ENCODE results near the gene ANKRD66.

Gene ANKRD66

GRCh38 chr6:46736906-46737305 lies 9.8 kb upstream of the ANKRD66 start:
- no peak for TF ChIP-seq ARNTL (CRISPR knock-in tag; IDR thresholded peaks at IDR 0.05; ENCODE audit: borderline replicate concordance, low read depth)
- TF ChIP-seq, protein P1, sequence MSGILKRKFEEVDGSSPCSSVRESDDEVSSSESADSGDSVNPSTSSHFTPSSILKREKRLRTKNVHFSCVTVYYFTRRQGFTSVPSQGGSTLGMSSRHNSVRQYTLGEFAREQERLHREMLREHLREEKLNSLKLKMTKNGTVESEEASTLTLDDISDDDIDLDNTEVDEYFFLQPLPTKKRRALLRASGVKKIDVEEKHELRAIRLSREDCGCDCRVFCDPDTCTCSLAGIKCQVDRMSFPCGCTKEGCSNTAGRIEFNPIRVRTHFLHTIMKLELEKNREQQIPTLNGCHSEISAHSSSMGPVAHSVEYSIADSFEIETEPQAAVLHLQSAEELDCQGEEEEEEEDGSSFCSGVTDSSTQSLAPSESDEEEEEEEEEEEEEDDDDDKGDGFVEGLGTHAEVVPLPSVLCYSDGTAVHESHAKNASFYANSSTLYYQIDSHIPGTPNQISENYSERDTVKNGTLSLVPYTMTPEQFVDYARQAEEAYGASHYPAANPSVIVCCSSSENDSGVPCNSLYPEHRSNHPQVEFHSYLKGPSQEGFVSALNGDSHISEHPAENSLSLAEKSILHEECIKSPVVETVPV (CRISPR knock-in tag; IDR thresholded peaks at IDR 0.05), result no peak
- TF ChIP-seq, protein P2, sequence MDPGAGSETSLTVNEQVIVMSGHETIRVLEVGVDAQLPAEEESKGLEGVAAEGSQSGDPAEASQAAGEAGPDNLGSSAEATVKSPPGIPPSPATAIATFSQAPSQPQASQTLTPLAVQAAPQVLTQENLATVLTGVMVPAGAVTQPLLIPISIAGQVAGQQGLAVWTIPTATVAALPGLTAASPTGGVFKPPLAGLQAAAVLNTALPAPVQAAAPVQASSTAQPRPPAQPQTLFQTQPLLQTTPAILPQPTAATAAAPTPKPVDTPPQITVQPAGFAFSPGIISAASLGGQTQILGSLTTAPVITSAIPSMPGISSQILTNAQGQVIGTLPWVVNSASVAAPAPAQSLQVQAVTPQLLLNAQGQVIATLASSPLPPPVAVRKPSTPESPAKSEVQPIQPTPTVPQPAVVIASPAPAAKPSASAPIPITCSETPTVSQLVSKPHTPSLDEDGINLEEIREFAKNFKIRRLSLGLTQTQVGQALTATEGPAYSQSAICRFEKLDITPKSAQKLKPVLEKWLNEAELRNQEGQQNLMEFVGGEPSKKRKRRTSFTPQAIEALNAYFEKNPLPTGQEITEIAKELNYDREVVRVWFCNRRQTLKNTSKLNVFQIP (CRISPR knock-in tag; IDR thresholded peaks at IDR 0.05; ENCODE audit: borderline replicate concordance, low read depth), result no peak
- no peak for TF ChIP-seq ISL1 (CRISPR knock-in tag; IDR thresholded peaks at IDR 0.05)
- TF ChIP-seq ZNF70 (CRISPR knock-in tag; IDR thresholded peaks at IDR 0.05), result no peak
- no peak for TF ChIP-seq TCF4 (CRISPR knock-in tag; IDR thresholded peaks at IDR 0.05; ENCODE audit: borderline replicate concordance)
- no peak for TF ChIP-seq SNAI2 (CRISPR knock-in tag; IDR thresholded peaks at IDR 0.05)
- TF ChIP-seq GLIS3 (CRISPR knock-in tag; IDR thresholded peaks at IDR 0.05), result no peak
- TF ChIP-seq PPARA (CRISPR knock-in tag; IDR thresholded peaks at IDR 0.05; ENCODE audit: borderline replicate concordance), result no peak
- TF ChIP-seq, protein P3, sequence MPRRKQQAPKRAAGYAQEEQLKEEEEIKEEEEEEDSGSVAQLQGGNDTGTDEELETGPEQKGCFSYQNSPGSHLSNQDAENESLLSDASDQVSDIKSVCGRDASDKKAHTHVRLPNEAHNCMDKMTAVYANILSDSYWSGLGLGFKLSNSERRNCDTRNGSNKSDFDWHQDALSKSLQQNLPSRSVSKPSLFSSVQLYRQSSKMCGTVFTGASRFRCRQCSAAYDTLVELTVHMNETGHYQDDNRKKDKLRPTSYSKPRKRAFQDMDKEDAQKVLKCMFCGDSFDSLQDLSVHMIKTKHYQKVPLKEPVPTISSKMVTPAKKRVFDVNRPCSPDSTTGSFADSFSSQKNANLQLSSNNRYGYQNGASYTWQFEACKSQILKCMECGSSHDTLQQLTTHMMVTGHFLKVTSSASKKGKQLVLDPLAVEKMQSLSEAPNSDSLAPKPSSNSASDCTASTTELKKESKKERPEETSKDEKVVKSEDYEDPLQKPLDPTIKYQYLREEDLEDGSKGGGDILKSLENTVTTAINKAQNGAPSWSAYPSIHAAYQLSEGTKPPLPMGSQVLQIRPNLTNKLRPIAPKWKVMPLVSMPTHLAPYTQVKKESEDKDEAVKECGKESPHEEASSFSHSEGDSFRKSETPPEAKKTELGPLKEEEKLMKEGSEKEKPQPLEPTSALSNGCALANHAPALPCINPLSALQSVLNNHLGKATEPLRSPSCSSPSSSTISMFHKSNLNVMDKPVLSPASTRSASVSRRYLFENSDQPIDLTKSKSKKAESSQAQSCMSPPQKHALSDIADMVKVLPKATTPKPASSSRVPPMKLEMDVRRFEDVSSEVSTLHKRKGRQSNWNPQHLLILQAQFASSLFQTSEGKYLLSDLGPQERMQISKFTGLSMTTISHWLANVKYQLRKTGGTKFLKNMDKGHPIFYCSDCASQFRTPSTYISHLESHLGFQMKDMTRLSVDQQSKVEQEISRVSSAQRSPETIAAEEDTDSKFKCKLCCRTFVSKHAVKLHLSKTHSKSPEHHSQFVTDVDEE (CRISPR knock-in tag; IDR thresholded peaks at IDR 0.05), result no peak
- no peak for TF ChIP-seq ZFP30 (CRISPR knock-in tag; IDR thresholded peaks at IDR 0.05)
- no peak for TF ChIP-seq ZNF565 (CRISPR knock-in tag; conservative IDR thresholded peaks at IDR 0.05; ENCODE audit: low read depth)
- TF ChIP-seq, protein P4, sequence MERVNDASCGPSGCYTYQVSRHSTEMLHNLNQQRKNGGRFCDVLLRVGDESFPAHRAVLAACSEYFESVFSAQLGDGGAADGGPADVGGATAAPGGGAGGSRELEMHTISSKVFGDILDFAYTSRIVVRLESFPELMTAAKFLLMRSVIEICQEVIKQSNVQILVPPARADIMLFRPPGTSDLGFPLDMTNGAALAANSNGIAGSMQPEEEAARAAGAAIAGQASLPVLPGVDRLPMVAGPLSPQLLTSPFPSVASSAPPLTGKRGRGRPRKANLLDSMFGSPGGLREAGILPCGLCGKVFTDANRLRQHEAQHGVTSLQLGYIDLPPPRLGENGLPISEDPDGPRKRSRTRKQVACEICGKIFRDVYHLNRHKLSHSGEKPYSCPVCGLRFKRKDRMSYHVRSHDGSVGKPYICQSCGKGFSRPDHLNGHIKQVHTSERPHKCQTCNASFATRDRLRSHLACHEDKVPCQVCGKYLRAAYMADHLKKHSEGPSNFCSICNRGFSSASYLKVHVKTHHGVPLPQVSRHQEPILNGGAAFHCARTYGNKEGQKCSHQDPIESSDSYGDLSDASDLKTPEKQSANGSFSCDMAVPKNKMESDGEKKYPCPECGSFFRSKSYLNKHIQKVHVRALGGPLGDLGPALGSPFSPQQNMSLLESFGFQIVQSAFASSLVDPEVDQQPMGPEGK (CRISPR knock-in tag; IDR thresholded peaks at IDR 0.05; ENCODE audit: borderline replicate concordance), result no peak
- no peak for TF ChIP-seq BACH2 (CRISPR knock-in tag; IDR thresholded peaks at IDR 0.05; ENCODE audit: borderline replicate concordance)
- TF ChIP-seq OSR1 (CRISPR knock-in tag; IDR thresholded peaks at IDR 0.05), result no peak
- ATAC-seq, result no peak

DNA sequence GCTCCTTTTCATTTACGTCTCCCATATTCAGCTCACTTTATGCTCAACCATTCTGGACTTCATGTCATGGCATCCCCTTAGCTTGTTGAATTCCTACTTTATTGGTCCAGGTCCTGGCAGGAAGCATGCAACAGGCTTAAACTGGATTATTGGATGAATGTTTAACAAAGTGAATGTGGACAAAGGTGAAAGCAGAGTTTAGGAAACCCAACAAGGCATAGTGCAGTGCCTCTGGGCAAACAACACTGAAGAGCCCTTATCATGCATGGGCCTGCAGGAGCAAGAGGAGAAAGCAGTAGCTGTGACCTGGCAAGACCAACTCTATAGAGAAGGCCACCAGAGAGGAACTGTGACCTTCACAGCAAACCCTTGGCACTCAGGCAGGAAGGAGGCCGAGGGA lies 5.3 kb upstream of the ANKRD66 start:
- TF ChIP-seq OSR1 (CRISPR knock-in tag; IDR thresholded peaks at IDR 0.05) (no peak), ZNF8 (CRISPR knock-in tag; IDR thresholded peaks at IDR 0.05) (no peak), ZFP3 (CRISPR knock-in tag; IDR thresholded peaks at IDR 0.05) (no peak), ZFP30 (CRISPR knock-in tag; IDR thresholded peaks at IDR 0.05) (no peak), ARNTL (CRISPR knock-in tag; IDR thresholded peaks at IDR 0.05; ENCODE audit: borderline replicate concordance, low read depth) (no peak), ESRRG (CRISPR knock-in tag; IDR thresholded peaks at IDR 0.05) (no peak), CSDC2 (CRISPR knock-in tag; IDR thresholded peaks at IDR 0.05) (no peak), ZNF70 (CRISPR knock-in tag; IDR thresholded peaks at IDR 0.05) (no peak), ZNF565 (CRISPR knock-in tag; conservative IDR thresholded peaks at IDR 0.05; ENCODE audit: low read depth) (no peak), TCF4 (CRISPR knock-in tag; IDR thresholded peaks at IDR 0.05; ENCODE audit: borderline replicate concordance) (no peak), ISL1 (CRISPR knock-in tag; IDR thresholded peaks at IDR 0.05) (no peak), GLIS3 (CRISPR knock-in tag; IDR thresholded peaks at IDR 0.05) (no peak)
- TF ChIP-seq, protein P4 (CRISPR knock-in tag; IDR thresholded peaks at IDR 0.05; ENCODE audit: borderline replicate concordance), result no peak
- TF ChIP-seq, protein P1 (CRISPR knock-in tag; IDR thresholded peaks at IDR 0.05), result no peak
- no peak for ATAC-seq
